SK-N-SH (cell line): ENCODE results near the gene CFDP1. TPM values are rescaled to one million over a fixed set of nuclear protein-coding genes. Genes with fewer than 3 reads are reported as not detected.

Source experiments
- CTCF ChIA-PET: fragments of 300-600, 350-600 bp; formaldehyde crosslinking; extraction: SDS; loops from one replicate; lab custom pipeline; 2021; lab: Yijun Ruan, JAX
- POLR2A ChIA-PET: fragments of 350-600 bp; sonication (Branson Sonifier 250); formaldehyde crosslinking; extraction: SDS; loops from one replicate; lab custom pipeline; 2020; ENCODE audit warnings: antibody characterized with exemption, inconsistent platforms; lab: Yijun Ruan, JAX
- DNase-seq: peaks from one replicate; pipeline ENCODE4 v3.0.0; 2012
- H2AFZ ChIP-seq: fragments of 200-600 bp; sonication (generic); 2 replicates; pipeline ENCODE4 v1.8.1; 2016; ENCODE audit warnings: antibody characterized with exemption, mild to moderate bottlenecking, low read depth
- H3F3A ChIP-seq: fragments of 200-600 bp; sonication (generic); replicated peaks from 2 replicates; pipeline ENCODE3; 2016; ENCODE audit warnings: antibody characterized with exemption, mild to moderate bottlenecking; ENCODE audit not compliant: insufficient read depth
- H3K27ac ChIP-seq, 2 experiments: fragments of 200-500 bp in 1 of 2; fragments of 200-600 bp in 1 of 2; sonication (Bioruptor generic) in 1 of 2; sonication (generic), shearing (Covaris generic) in 1 of 2; 2 replicates each; pipeline versions ENCODE4 v1.5.1 to v1.6.1; 2014 to 2016; ENCODE audit warnings: low read depth in 2 of 2, inconsistent platforms in 1 of 2, low read length in 1 of 2, mild to moderate bottlenecking in 1 of 2, mixed read lengths in 1 of 2
- H3K27me3 ChIP-seq: fragments of 200-600 bp; sonication (generic), shearing (Covaris generic); 2 replicates; pipeline ENCODE4 v1.6.1; 2016; ENCODE audit warnings: mixed run types; ENCODE audit not compliant: insufficient read depth
- H3K36me3 ChIP-seq, 2 experiments: fragments of 200-500 bp in 1 of 2; fragments of 200-600 bp in 1 of 2; sonication (Bioruptor generic) in 1 of 2; sonication (generic) in 1 of 2; replicated peaks in 1 of 2; 2 replicates each; pipeline versions ENCODE3 to v1.5.1; 2014 to 2016; ENCODE audit warnings: low read length in 1 of 2, mild to moderate bottlenecking in 1 of 2; ENCODE audit not compliant: insufficient read depth in 2 of 2, control insufficient read depth in 1 of 2
- H3K4me1 ChIP-seq, 2 experiments: fragments of 200-500 bp in 1 of 2; fragments of 200-600 bp in 1 of 2; sonication (Bioruptor generic) in 1 of 2; sonication (generic), shearing (Covaris generic) in 1 of 2; 2 replicates each; pipeline versions ENCODE4 v1.5.1 to v1.6.1; 2014 to 2016; ENCODE audit warnings: low read depth in 1 of 2, low read length in 1 of 2, mixed run types in 1 of 2; ENCODE audit not compliant: insufficient read depth in 2 of 2, control insufficient read depth in 1 of 2
- H3K4me2 ChIP-seq: fragments of 200-600 bp; sonication (generic), shearing (Covaris generic); 2 replicates; pipeline ENCODE4 v1.6.1; 2017; ENCODE audit warnings: mixed run types
- H3K4me3 ChIP-seq, 2 experiments: fragments of 200-500 bp in 1 of 2; fragments of 200-600 bp in 1 of 2; sonication (Bioruptor generic) in 1 of 2; sonication (generic), shearing (Covaris generic) in 1 of 2; 2 replicates each; pipeline versions ENCODE4 v1.5.1 to v1.8.1; 2014 to 2016; ENCODE audit warnings: low read depth in 2 of 2, inconsistent platforms in 1 of 2, low read length in 1 of 2, mild to moderate bottlenecking in 1 of 2, mixed read lengths in 1 of 2, moderate library complexity in 1 of 2
- H3K79me2 ChIP-seq: fragments of 200-600 bp; sonication (generic); 2 replicates; pipeline ENCODE4 v1.8.1; 2017; ENCODE audit warnings: mild to moderate bottlenecking; ENCODE audit not compliant: insufficient read depth
- H3K9ac ChIP-seq: fragments of 200-600 bp; sonication (generic); 2 replicates; pipeline ENCODE4 v1.6.1; 2017; ENCODE audit warnings: mixed run types
- H3K9me2 ChIP-seq: fragments of 200-600 bp; sonication (generic); 2 replicates; pipeline ENCODE4 v1.6.1; 2017; ENCODE audit warnings: mixed run types
- H3K9me3 ChIP-seq: fragments of 200-600 bp; sonication (generic); 2 replicates; pipeline ENCODE4 v1.6.1; 2017; ENCODE audit warnings: mixed run types, mild to moderate bottlenecking, moderate library complexity
- H4K20me1 ChIP-seq: fragments of 200-600 bp; sonication (generic); 2 replicates; pipeline ENCODE4 v1.6.1; 2017; ENCODE audit warnings: mild to moderate bottlenecking, mixed run types; ENCODE audit not compliant: insufficient read depth
- ELF1 ChIP-seq: IDR thresholded peaks from 2 replicates; pipeline ENCODE4 v1.4.0; 2012
- EZH2phosphoT487 ChIP-seq: fragments of 200-600 bp; sonication (generic); IDR thresholded peaks from 2 replicates; pipeline ENCODE4 v1.6.1; 2017; ENCODE audit warnings: low read depth, mixed run types, mild to moderate bottlenecking, antibody characterized with exemption, moderate library complexity, borderline replicate concordance
- FOXJ3 ChIP-seq: sonication (generic); formaldehyde crosslinking; IDR thresholded peaks from 2 replicates; pipeline ENCODE4 v1.5.1; 2020; ENCODE audit warnings: mild to moderate bottlenecking, missing genetic modification reagents
- MEF2A ChIP-seq: IDR thresholded peaks from 2 replicates; pipeline ENCODE4 v1.4.0; 2012; ENCODE audit warnings: low read depth, borderline replicate concordance
- MXI1 ChIP-seq: IDR thresholded peaks from 2 replicates; pipeline ENCODE4 v1.6.1; 2012; ENCODE audit warnings: mild to moderate bottlenecking, low read depth, low read length, improper control_type of control experiment
- NFIC ChIP-seq: IDR thresholded peaks from 2 replicates; pipeline ENCODE4 v1.4.0; 2012; ENCODE audit warnings: borderline replicate concordance
- RCOR1 ChIP-seq: fragments of 150-350 bp; IDR thresholded peaks from 2 replicates; pipeline ENCODE4 v1.6.1; 2017; ENCODE audit warnings: antibody characterized with exemption, low read length
- RXRA ChIP-seq: IDR thresholded peaks from 2 replicates; pipeline ENCODE4 v1.4.0; 2012; ENCODE audit warnings: low read depth, mild to moderate bottlenecking, borderline replicate concordance
- SIN3A ChIP-seq: IDR thresholded peaks from 2 replicates; pipeline ENCODE4 v1.6.1; 2012; ENCODE audit warnings: low read depth, mild to moderate bottlenecking, low read length, moderate library complexity, borderline replicate concordance
- TEAD4 ChIP-seq: IDR thresholded peaks from 2 replicates; pipeline ENCODE4 v1.4.0; 2012; ENCODE audit warnings: mild to moderate bottlenecking, borderline replicate concordance; ENCODE audit not compliant: insufficient read depth
- YY1 ChIP-seq: IDR thresholded peaks from 2 replicates; pipeline ENCODE4 v1.4.0; 2012; ENCODE audit warnings: low read depth, mild to moderate bottlenecking
- WGBS: methylation state at CpG from one replicate; pipeline ENCODE4 v1.1.6; 2017; ENCODE audit warnings: low lambda C conversion rate; 5-methylcytosine and 5-hydroxymethylcytosine counted together
- polyA plus RNA-seq, 3 experiments: library from polyadenylated mRNA; depleted of rRNA; stranded (reverse); fragments of >200 nt; gene quantifications; 2 replicates each; pipeline ENCODE4 v1.2.3, GENCODE V29; 2012
- TF ChIP-seq, protein P1 (sequence below): IDR thresholded peaks from 2 replicates; pipeline ENCODE4; 2012
- TF ChIP-seq, protein P2 (sequence below): fragments of 150-350 bp; IDR thresholded peaks from 2 replicates; pipeline ENCODE4 v1.6.1; 2016; ENCODE audit warnings: mild to moderate bottlenecking, low read depth, low read length
- TF ChIP-seq, protein P3 (sequence below): IDR thresholded peaks from 2 replicates; pipeline ENCODE4 v1.6.1; 2012; ENCODE audit warnings: mild to moderate bottlenecking, low read depth, low read length, moderate library complexity
- TF ChIP-seq, protein P4 (sequence below): IDR thresholded peaks from 2 replicates; pipeline ENCODE4 v1.4.0; 2012; ENCODE audit warnings: low read depth, borderline replicate concordance
- TF ChIP-seq, protein P5 (sequence below): IDR thresholded peaks from 2 replicates; pipeline ENCODE4 v1.4.0; 2012; ENCODE audit warnings: low read depth, borderline replicate concordance

Gene CFDP1
- polyA plus RNA-seq, 1 of the 3 experiments (the other 2 are of a cell fraction) = 46.0 TPM

DNA sequence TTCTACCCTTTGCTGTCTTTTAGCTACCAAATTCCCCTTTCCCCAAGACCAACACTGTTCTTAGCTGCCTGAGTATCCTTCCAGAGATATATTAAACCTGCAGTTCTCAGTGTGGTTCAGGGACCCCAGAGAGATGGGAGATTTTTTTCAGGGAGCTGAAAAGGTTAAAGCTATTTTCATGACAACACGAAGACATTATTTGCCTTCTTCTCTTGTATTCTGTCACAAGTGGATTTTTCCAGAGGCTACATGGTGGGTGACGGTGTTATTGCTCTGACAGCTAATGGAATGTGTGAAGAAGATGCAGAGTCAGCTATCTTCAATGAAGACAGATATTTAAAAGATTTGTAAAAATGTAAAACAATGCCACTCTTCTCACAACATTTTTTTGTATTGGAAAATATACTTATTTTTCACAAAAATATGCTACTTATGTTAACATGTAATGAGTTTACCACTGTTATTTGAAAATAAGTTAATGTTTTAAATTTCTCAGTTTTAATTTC lies 69.0 kb downstream of the CFDP1 start:
- peaks cover 4 to 14% of the 10 kb centered on the region in 2 experiments for H3K36me3 ChIP-seq
- H3K4me3 ChIP-seq = no peak overlapping the region
- H2AFZ ChIP-seq = no peak overlapping the region
- DNase-seq = no peak
- no peak overlapping the region for H3K27ac ChIP-seq
- POLR2A ChIA-PET = no interaction called here
- CTCF ChIA-PET = interaction anchor here (1.1 to 1.4 kb wide), 2 partner anchors 21 to 164 kb away, joined by 3 to 4 read pairs; no protein-coding TSS in a partner anchor
- H3K4me2 ChIP-seq = no peak overlapping the region
- H3F3A ChIP-seq = no peaks in the 10 kb centered on the region
- H4K20me1 ChIP-seq = no peaks in the 10 kb centered on the region
- no peaks in the 10 kb centered on the region for H3K79me2 ChIP-seq
- no peaks in the 10 kb centered on the region for H3K9me2 ChIP-seq
- H3K4me1 ChIP-seq = no peaks in the 10 kb centered on the region
- no peak for TF ChIP-seq NFIC
- TF ChIP-seq TEAD4 = no peak
- TF ChIP-seq MXI1 = no peak
- TF ChIP-seq EZH2phosphoT487 = no peak
- TF ChIP-seq SIN3A = no peak
- TF ChIP-seq YY1 = no peak
- no peaks in the 10 kb centered on the region for H3K27me3 ChIP-seq
- no peaks in the 10 kb centered on the region for H3K9me3 ChIP-seq
- 91% methylated on average over 2 of the region's 2 CpGs for WGBS
- H3K9ac ChIP-seq = no peak overlapping the region

DNA sequence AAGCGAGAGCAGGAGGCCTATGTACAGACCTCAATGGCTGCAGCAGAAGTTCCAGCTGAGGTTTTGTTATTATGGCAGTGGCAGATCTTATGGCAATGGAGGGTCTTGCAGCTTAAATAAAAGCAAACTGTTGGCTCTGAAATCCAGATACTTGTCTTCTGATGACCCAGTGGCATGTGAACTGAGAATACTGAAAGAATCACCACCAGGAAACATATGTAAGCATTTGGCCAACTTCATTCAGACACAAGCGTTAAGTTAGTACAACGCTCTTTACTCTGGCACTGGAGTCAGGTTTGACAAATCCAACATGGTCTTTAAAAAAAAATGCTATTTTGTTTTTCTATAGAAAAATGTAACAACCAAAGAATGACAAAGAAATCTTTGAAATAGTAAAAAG lies 70.5 kb downstream of the CFDP1 start:
- Histone ChIP-seq H3K79me2 (no peaks in the 10 kb centered on the region), H3K9me3 (no peaks in the 10 kb centered on the region), H3K9ac (no peak overlapping the region), H3K27me3 (no peaks in the 10 kb centered on the region), H3K36me3 (peaks cover 4 to 14% of the 10 kb centered on the region in 2 experiments), H4K20me1 (no peaks in the 10 kb centered on the region), H3K4me1 (no peaks in the 10 kb centered on the region), H3K4me3 (no peak overlapping the region), H3F3A (peaks cover 4% of the 10 kb centered on the region), H3K27ac (no peak overlapping the region), H3K4me2 (no peak overlapping the region), H2AFZ (no peak overlapping the region), H3K9me2 (no peaks in the 10 kb centered on the region)
- ChIA-PET CTCF (interaction anchor here (0.9 to 1.1 kb wide), 3 partner anchors 9 to 163 kb away, joined by 3 to 4 read pairs (median 4); no protein-coding TSS in a partner anchor), POLR2A (no interaction called here)
- WGBS = 98% methylated on average over 3 of the region's 3 CpGs
- no peak for DNase-seq
- TF ChIP-seq, protein P1, sequence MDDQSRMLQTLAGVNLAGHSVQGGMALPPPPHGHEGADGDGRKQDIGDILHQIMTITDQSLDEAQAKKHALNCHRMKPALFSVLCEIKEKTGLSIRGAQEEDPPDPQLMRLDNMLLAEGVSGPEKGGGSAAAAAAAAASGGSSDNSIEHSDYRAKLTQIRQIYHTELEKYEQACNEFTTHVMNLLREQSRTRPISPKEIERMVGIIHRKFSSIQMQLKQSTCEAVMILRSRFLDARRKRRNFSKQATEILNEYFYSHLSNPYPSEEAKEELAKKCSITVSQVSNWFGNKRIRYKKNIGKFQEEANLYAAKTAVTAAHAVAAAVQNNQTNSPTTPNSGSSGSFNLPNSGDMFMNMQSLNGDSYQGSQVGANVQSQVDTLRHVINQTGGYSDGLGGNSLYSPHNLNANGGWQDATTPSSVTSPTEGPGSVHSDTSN = no peak
- TF ChIP-seq FOXJ3 (CRISPR knock-in tag) = no peak
- no peak for TF ChIP-seq RXRA
- no peak for TF ChIP-seq NFIC
- TF ChIP-seq, protein P2, sequence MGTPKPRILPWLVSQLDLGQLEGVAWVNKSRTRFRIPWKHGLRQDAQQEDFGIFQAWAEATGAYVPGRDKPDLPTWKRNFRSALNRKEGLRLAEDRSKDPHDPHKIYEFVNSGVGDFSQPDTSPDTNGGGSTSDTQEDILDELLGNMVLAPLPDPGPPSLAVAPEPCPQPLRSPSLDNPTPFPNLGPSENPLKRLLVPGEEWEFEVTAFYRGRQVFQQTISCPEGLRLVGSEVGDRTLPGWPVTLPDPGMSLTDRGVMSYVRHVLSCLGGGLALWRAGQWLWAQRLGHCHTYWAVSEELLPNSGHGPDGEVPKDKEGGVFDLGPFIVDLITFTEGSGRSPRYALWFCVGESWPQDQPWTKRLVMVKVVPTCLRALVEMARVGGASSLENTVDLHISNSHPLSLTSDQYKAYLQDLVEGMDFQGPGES = no peak
- TF ChIP-seq, protein P3, sequence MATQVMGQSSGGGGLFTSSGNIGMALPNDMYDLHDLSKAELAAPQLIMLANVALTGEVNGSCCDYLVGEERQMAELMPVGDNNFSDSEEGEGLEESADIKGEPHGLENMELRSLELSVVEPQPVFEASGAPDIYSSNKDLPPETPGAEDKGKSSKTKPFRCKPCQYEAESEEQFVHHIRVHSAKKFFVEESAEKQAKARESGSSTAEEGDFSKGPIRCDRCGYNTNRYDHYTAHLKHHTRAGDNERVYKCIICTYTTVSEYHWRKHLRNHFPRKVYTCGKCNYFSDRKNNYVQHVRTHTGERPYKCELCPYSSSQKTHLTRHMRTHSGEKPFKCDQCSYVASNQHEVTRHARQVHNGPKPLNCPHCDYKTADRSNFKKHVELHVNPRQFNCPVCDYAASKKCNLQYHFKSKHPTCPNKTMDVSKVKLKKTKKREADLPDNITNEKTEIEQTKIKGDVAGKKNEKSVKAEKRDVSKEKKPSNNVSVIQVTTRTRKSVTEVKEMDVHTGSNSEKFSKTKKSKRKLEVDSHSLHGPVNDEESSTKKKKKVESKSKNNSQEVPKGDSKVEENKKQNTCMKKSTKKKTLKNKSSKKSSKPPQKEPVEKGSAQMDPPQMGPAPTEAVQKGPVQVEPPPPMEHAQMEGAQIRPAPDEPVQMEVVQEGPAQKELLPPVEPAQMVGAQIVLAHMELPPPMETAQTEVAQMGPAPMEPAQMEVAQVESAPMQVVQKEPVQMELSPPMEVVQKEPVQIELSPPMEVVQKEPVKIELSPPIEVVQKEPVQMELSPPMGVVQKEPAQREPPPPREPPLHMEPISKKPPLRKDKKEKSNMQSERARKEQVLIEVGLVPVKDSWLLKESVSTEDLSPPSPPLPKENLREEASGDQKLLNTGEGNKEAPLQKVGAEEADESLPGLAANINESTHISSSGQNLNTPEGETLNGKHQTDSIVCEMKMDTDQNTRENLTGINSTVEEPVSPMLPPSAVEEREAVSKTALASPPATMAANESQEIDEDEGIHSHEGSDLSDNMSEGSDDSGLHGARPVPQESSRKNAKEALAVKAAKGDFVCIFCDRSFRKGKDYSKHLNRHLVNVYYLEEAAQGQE = no peak
- no peak for TF ChIP-seq MEF2A
- TF ChIP-seq YY1 = no peak
- TF ChIP-seq RCOR1 = no peak
- TF ChIP-seq TEAD4 = no peak
- TF ChIP-seq SIN3A = no peak
- TF ChIP-seq, protein P4, sequence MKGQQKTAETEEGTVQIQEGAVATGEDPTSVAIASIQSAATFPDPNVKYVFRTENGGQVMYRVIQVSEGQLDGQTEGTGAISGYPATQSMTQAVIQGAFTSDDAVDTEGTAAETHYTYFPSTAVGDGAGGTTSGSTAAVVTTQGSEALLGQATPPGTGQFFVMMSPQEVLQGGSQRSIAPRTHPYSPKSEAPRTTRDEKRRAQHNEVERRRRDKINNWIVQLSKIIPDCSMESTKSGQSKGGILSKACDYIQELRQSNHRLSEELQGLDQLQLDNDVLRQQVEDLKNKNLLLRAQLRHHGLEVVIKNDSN = no peak
- TF ChIP-seq, protein P5, sequence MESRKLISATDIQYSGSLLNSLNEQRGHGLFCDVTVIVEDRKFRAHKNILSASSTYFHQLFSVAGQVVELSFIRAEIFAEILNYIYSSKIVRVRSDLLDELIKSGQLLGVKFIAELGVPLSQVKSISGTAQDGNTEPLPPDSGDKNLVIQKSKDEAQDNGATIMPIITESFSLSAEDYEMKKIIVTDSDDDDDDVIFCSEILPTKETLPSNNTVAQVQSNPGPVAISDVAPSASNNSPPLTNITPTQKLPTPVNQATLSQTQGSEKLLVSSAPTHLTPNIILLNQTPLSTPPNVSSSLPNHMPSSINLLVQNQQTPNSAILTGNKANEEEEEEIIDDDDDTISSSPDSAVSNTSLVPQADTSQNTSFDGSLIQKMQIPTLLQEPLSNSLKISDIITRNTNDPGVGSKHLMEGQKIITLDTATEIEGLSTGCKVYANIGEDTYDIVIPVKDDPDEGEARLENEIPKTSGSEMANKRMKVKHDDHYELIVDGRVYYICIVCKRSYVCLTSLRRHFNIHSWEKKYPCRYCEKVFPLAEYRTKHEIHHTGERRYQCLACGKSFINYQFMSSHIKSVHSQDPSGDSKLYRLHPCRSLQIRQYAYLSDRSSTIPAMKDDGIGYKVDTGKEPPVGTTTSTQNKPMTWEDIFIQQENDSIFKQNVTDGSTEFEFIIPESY = no peak
- no peak for TF ChIP-seq ELF1
